Lung (tissue), 16 donors: Measurements from ENCODE around the gene SPINK2. TPM values are rescaled to one million over a fixed set of nuclear protein-coding genes. Genes with fewer than 3 reads are reported as not detected.

Experiments used
- ATAC-seq: fragments of 200-7000 bp; cut with Tn5 transposase; one replicate; pipeline ENCODE4 v1.9.1; 2020; ENCODE audit warnings: moderate number of reproducible peaks; ENCODE audit not compliant: insufficient read depth, low FRiP score
- DNase-seq, 3 donors: peaks; one replicate each; pipeline ENCODE4 v3.0.0-alpha.2; 2013 to 2017
- H3K27ac ChIP-seq, 2 donors: one replicate each; pipeline ENCODE4 v1.5.1; 2013; ENCODE audit warnings: mild to moderate bottlenecking in 2 of 2, moderate library complexity in 2 of 2, control low read depth in 1 of 2, inconsistent platforms in 1 of 2, low read depth in 1 of 2, low read length in 1 of 2
- H3K27me3 ChIP-seq, 3 donors: one replicate each; pipeline ENCODE4 v1.5.1; 2013; ENCODE audit warnings: low read length in 2 of 3; ENCODE audit not compliant: control insufficient read depth in 3 of 3, insufficient read depth in 3 of 3
- H3K36me3 ChIP-seq, 4 donors: one replicate each; pipeline ENCODE4 v1.5.1; 2013; ENCODE audit warnings: low read length in 4 of 4, mild to moderate bottlenecking in 1 of 4, moderate library complexity in 1 of 4; ENCODE audit not compliant: control insufficient read depth in 4 of 4, insufficient read depth in 4 of 4
- H3K4me1 ChIP-seq, 5 donors: one replicate each; pipeline ENCODE4 v1.5.1; 2013; ENCODE audit warnings: low read length in 5 of 5, mild to moderate bottlenecking in 2 of 5, moderate library complexity in 1 of 5; ENCODE audit not compliant: control insufficient read depth in 5 of 5, insufficient read depth in 5 of 5
- H3K4me3 ChIP-seq: one replicate; pipeline ENCODE4 v1.5.1; 2013; ENCODE audit warnings: mild to moderate bottlenecking, control low read depth, moderate library complexity
- H3K9ac ChIP-seq, 2 donors: one replicate each; pipeline ENCODE4 v1.5.1; 2013; ENCODE audit warnings: low read length in 2 of 2, control low read depth in 1 of 2; ENCODE audit not compliant: insufficient read depth in 1 of 2
- H3K9me3 ChIP-seq, 4 donors: one replicate each; pipeline ENCODE4 v1.5.1; 2013; ENCODE audit warnings: low read length in 3 of 4, mild to moderate bottlenecking in 1 of 4, moderate library complexity in 1 of 4; ENCODE audit not compliant: control insufficient read depth in 4 of 4, insufficient read depth in 3 of 4
- WGBS, 2 donors: extraction: QIAGEN DNeasy Blood & Tissue Kit; methylation state at CpG; one replicate each; pipeline ENCODE4 v1.1.7; 2013; 5-methylcytosine and 5-hydroxymethylcytosine counted together
- long read RNA-seq, 5 donors: transcript quantifications; one replicate each; lab custom pipeline, GENCODE V29; 2026
- polyA plus RNA-seq, 2 donors: library from polyadenylated mRNA; stranded (reverse); fragments of 200-250 nt; gene quantifications; one replicate each; pipeline ENCODE4 v1.2.1, GENCODE V29; 2013
- total RNA-seq, 2 donors: library from RNA; depleted of rRNA in 1 of 2; stranded (reverse); fragments of >200 nt in 1 of 2; gene quantifications; one replicate each; pipeline ENCODE4 v1.2.1, GENCODE V29; 2014 to 2021
- TF ChIP-seq, protein P1 (sequence below): IDR thresholded peaks from 2 replicates; pipeline ENCODE4 v1.5.1; 2012; ENCODE audit warnings: mild to moderate bottlenecking; ENCODE audit errors: control extremely low read depth, extremely low read depth
- donor health status: control.
- donor health status: control.
- donor health status: Bipolar disorder and iron deficiency.
- donor health status: healthy.
- donor health status: DM: yes; HTN: yes; CAD: no.

The SPINK2 gene
- total RNA-seq (under 1 TPM in 1 of 2 donors, not detected in 1; 0.91 TPM), polyA plus RNA-seq (not detected)
- long read RNA-seq, donor 1, partial matches to known transcripts = 0 of 1 reads
- long read RNA-seq, donor 1, other reads (novel, unspliced or antisense) = 0 of 1 reads
- long read RNA-seq, donor 2, partial matches to known transcripts = 0 of 1 reads
- long read RNA-seq, donor 2, other reads (novel, unspliced or antisense) = 0 of 1 reads
- long read RNA-seq, donor 3 = 0 reads
- long read RNA-seq, donor 4 = 0 reads
- long read RNA-seq, donor 5, partial matches to known transcripts = 0 of 2 reads
- long read RNA-seq, donor 5, other reads (novel, unspliced or antisense) = 0 of 2 reads

- no peak within 1 kb of the TSS for H3K27ac ChIP-seq
- no peak within 1 kb of the TSS for H3K9ac ChIP-seq
- TF ChIP-seq, protein P1, sequence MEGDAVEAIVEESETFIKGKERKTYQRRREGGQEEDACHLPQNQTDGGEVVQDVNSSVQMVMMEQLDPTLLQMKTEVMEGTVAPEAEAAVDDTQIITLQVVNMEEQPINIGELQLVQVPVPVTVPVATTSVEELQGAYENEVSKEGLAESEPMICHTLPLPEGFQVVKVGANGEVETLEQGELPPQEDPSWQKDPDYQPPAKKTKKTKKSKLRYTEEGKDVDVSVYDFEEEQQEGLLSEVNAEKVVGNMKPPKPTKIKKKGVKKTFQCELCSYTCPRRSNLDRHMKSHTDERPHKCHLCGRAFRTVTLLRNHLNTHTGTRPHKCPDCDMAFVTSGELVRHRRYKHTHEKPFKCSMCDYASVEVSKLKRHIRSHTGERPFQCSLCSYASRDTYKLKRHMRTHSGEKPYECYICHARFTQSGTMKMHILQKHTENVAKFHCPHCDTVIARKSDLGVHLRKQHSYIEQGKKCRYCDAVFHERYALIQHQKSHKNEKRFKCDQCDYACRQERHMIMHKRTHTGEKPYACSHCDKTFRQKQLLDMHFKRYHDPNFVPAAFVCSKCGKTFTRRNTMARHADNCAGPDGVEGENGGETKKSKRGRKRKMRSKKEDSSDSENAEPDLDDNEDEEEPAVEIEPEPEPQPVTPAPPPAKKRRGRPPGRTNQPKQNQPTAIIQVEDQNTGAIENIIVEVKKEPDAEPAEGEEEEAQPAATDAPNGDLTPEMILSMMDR = no peak
- 1 to 3% methylated on average over 52 to 58 of the region's 58 CpGs for WGBS, 2 donors
- ATAC-seq (peak; percentile 87), DNase-seq (peak in 2 of 3 donors; percentile 31 to 67)
- peaks cover 0 to 21% (median 17%) of the 10 kb centered on the region in 3 donors for H3K27me3 ChIP-seq
- H3K9me3 ChIP-seq = no peaks in the 10 kb centered on the region
- H3K4me1 ChIP-seq = peaks cover 0 to 4% (median 0%) of the 10 kb centered on the region in 5 donors
- H3K36me3 ChIP-seq = no peaks in the 10 kb centered on the region
- no peak within 1 kb of the TSS for H3K4me3 ChIP-seq
These were observed at the start of gene SPINK2 for GRCh38 chr4:56821381-56822243. Gene SPINK2 (minus strand): TSS chr4:56821701. CDS start chr4:56821662, 39 bp downstream.

- Histone ChIP-seq H3K27ac (no peak overlapping the region), H3K27me3 (no peaks in the 10 kb centered on the region), H3K9ac (peak overlapping the region in 1 of 2 donors; percentile 4), H3K4me1 (peaks cover 0 to 18% (median 0%) of the 10 kb centered on the region in 5 donors), H3K9me3 (peaks cover 0 to 2% (median 0%) of the 10 kb centered on the region in 4 donors), H3K4me3 (no peak overlapping the region), H3K36me3 (no peaks in the 10 kb centered on the region)
- TF ChIP-seq, protein P1 = no peak
- DNase-seq (peak in 1 of 3 donors; percentile 59), ATAC-seq (no peak)
- WGBS, 2 donors = 19 to 32% methylated on average over 4 of the region's 4 CpGs
These were observed 49.4 kb upstream of the SPINK2 start for GRCh38 chr4:56870946-56871345.

- H3K4me3 ChIP-seq = no peak overlapping the region
- TF ChIP-seq, protein P1 = no peak
- ATAC-seq = no peak
- no peaks in the 10 kb centered on the region for H3K36me3 ChIP-seq
- no peak overlapping the region for H3K9ac ChIP-seq
- no peak overlapping the region for H3K27ac ChIP-seq
- H3K9me3 ChIP-seq = no peaks in the 10 kb centered on the region
- WGBS, 2 donors = 83 to 86% methylated on average over 7 of the region's 7 CpGs
- DNase-seq = no peak
- H3K27me3 ChIP-seq = no peaks in the 10 kb centered on the region
- H3K4me1 ChIP-seq = no peaks in the 10 kb centered on the region
These were observed 42.1 kb upstream of the SPINK2 start for GRCh38 chr4:56863441-56864139.
